SK-N-MC (cell line): ENCODE measurements around the gene NSUN7.

Experiments
- EZH2 ChIP-seq: fragments of 200-600 bp; sonication (generic); IDR thresholded peaks from one replicate; pipeline ENCODE4 v1.6.1; 2017; ENCODE audit warnings: antibody characterized with exemption
- FOXP2 ChIP-seq: optimal IDR thresholded peaks from 2 replicates; pipeline ENCODE3; 2011; ENCODE audit warnings: mild to moderate bottlenecking, moderate library complexity; ENCODE audit not compliant: insufficient read depth; ENCODE audit errors: extremely low read length, control extremely low read depth
- POLR2AphosphoS5 ChIP-seq: IDR thresholded peaks from 2 replicates; pipeline ENCODE4 v1.6.1; 2012; ENCODE audit warnings: mild to moderate bottlenecking, low read depth, low read length, borderline replicate concordance

- TF ChIP-seq POLR2AphosphoS5 (no peak), FOXP2 (no peak), EZH2 (no peak)
Measured at GRCh38 chr4:40812386-40812785, 62.6 kb downstream of the NSUN7 start.
